Subcutaneous abdominal adipose tissue (tissue), 5 donors: Measurements from ENCODE around the gene SLC37A1.

Experiments used
- H3K27ac ChIP-seq: one replicate; pipeline ENCODE4 v1.7.0; 2013; ENCODE audit warnings: low read depth, mild to moderate bottlenecking, inconsistent platforms, low read length, moderate library complexity
- H3K27me3 ChIP-seq, 5 donors: one replicate each; pipeline ENCODE4 v1.7.0; 2013; ENCODE audit warnings: low read length in 5 of 5, inconsistent platforms in 1 of 5; ENCODE audit not compliant: control insufficient read depth in 5 of 5, insufficient read depth in 4 of 5
- H3K36me3 ChIP-seq, 5 donors: one replicate each; pipeline ENCODE4 v1.7.0; 2013; ENCODE audit warnings: low read length in 5 of 5; ENCODE audit not compliant: control insufficient read depth in 5 of 5, insufficient read depth in 5 of 5
- H3K4me1 ChIP-seq, 5 donors: one replicate each; pipeline ENCODE4 v1.7.0; 2013; ENCODE audit warnings: low read length in 5 of 5, mild to moderate bottlenecking in 3 of 5, moderate library complexity in 1 of 5; ENCODE audit not compliant: control insufficient read depth in 5 of 5, insufficient read depth in 5 of 5
- H3K4me3 ChIP-seq, 5 donors: one replicate each; pipeline ENCODE4 v1.7.0; 2013; ENCODE audit warnings: low read length in 5 of 5, low read depth in 1 of 5
- H3K9ac ChIP-seq, 5 donors: one replicate each; pipeline ENCODE4 v1.7.0; 2013; ENCODE audit warnings: low read length in 5 of 5, mild to moderate bottlenecking in 4 of 5, moderate library complexity in 3 of 5
- H3K9me3 ChIP-seq, 5 donors: one replicate each; pipeline ENCODE4 v1.7.0; 2013; ENCODE audit warnings: low read length in 5 of 5; ENCODE audit not compliant: control insufficient read depth in 5 of 5
- donor health status: healthy.
- donor health status: healthy.
- donor health status: healthy.
- donor health status: healthy.
- donor health status: healthy.

Gene SLC37A1

GRCh38 chr21:42584296-42584641 lies 70.6 kb downstream of the SLC37A1 start:
- peaks cover 0 to 7% (median 0%) of the 10 kb centered on the region in 5 donors for H3K36me3 ChIP-seq
- H3K4me3 ChIP-seq = no peak overlapping the region
- H3K27ac ChIP-seq = no peak overlapping the region
- peaks cover 0 to 3% (median 0%) of the 10 kb centered on the region in 5 donors for H3K27me3 ChIP-seq
- no peak overlapping the region for H3K9ac ChIP-seq
- H3K4me1 ChIP-seq = peaks cover 0 to 2% (median 0%) of the 10 kb centered on the region in 5 donors
- H3K9me3 ChIP-seq = no peaks in the 10 kb centered on the region

- H3K4me3 ChIP-seq = no peak overlapping the region
- no peak overlapping the region for H3K27ac ChIP-seq
- H3K36me3 ChIP-seq = peaks cover 0 to 1% (median 0%) of the 10 kb centered on the region in 5 donors
- no peak overlapping the region for H3K9ac ChIP-seq
- no peaks in the 10 kb centered on the region for H3K4me1 ChIP-seq
- H3K27me3 ChIP-seq = peaks cover 0 to 3% (median under 1%) of the 10 kb centered on the region in 5 donors
- no peaks in the 10 kb centered on the region for H3K9me3 ChIP-seq
Observed at GRCh38 chr21:42585881-42586280, 72.2 kb downstream of the SLC37A1 start.

- Histone ChIP-seq H3K9ac (no peak overlapping the region), H3K27ac (no peak overlapping the region), H3K4me3 (no peak overlapping the region), H3K36me3 (no peaks in the 10 kb centered on the region), H3K27me3 (peaks cover 0 to 4% (median 3%) of the 10 kb centered on the region in 5 donors), H3K9me3 (no peaks in the 10 kb centered on the region), H3K4me1 (no peaks in the 10 kb centered on the region)
Observed at GRCh38 chr21:42586406-42586805, 72.8 kb downstream of the SLC37A1 start.

GRCh38 chr21:42587036-42587435 lies 73.4 kb downstream of the SLC37A1 start:
- peaks cover 0 to 6% (median 3%) of the 10 kb centered on the region in 5 donors for H3K27me3 ChIP-seq
- no peak overlapping the region for H3K9ac ChIP-seq
- H3K27ac ChIP-seq = no peak overlapping the region
- no peak overlapping the region for H3K4me3 ChIP-seq
- no peaks in the 10 kb centered on the region for H3K4me1 ChIP-seq
- no peaks in the 10 kb centered on the region for H3K36me3 ChIP-seq
- H3K9me3 ChIP-seq = no peaks in the 10 kb centered on the region

- Histone ChIP-seq H3K36me3 (no peaks in the 10 kb centered on the region), H3K27ac (no peak overlapping the region), H3K9ac (no peak overlapping the region), H3K9me3 (no peaks in the 10 kb centered on the region), H3K27me3 (peaks cover 3 to 18% (median 9%) of the 10 kb centered on the region in 5 donors), H3K4me1 (peaks cover 0 to 10% (median 0%) of the 10 kb centered on the region in 5 donors), H3K4me3 (no peak overlapping the region)
Observed at GRCh38 chr21:42590431-42591131, 76.9 kb downstream of the SLC37A1 start.

GRCh38 chr21:42591170-42591869 lies 77.7 kb downstream of the SLC37A1 start:
- Histone ChIP-seq H3K27ac (no peak overlapping the region), H3K9me3 (no peaks in the 10 kb centered on the region), H3K4me1 (peaks cover 0 to 10% (median 1%) of the 10 kb centered on the region in 5 donors), H3K9ac (no peak overlapping the region), H3K36me3 (no peaks in the 10 kb centered on the region), H3K27me3 (peaks cover 3 to 18% (median 9%) of the 10 kb centered on the region in 5 donors), H3K4me3 (no peak overlapping the region)

GRCh38 chr21:42592156-42592820 lies 78.6 kb downstream of the SLC37A1 start:
- no peak overlapping the region for H3K9ac ChIP-seq
- no peak overlapping the region for H3K27ac ChIP-seq
- H3K4me1 ChIP-seq = peaks cover 0 to 10% (median 4%) of the 10 kb centered on the region in 5 donors
- no peaks in the 10 kb centered on the region for H3K36me3 ChIP-seq
- no peak overlapping the region for H3K4me3 ChIP-seq
- no peaks in the 10 kb centered on the region for H3K9me3 ChIP-seq
- peaks cover 3 to 18% (median 9%) of the 10 kb centered on the region in 5 donors for H3K27me3 ChIP-seq

- Histone ChIP-seq H3K36me3 (no peaks in the 10 kb centered on the region), H3K27ac (no peak overlapping the region), H3K9ac (peak overlapping the region in 1 of 5 donors; percentile 53), H3K27me3 (peaks cover 3 to 18% (median 9%) of the 10 kb centered on the region in 5 donors), H3K4me1 (peaks cover 0 to 10% (median 4%) of the 10 kb centered on the region in 5 donors), H3K4me3 (no peak overlapping the region), H3K9me3 (peaks cover 0 to 6% (median 0%) of the 10 kb centered on the region in 5 donors)
Observed at GRCh38 chr21:42593007-42593814, 79.6 kb downstream of the SLC37A1 start.

- H3K27me3 ChIP-seq = peaks cover 5 to 18% (median 9%) of the 10 kb centered on the region in 5 donors
- no peak overlapping the region for H3K9ac ChIP-seq
- H3K36me3 ChIP-seq = no peaks in the 10 kb centered on the region
- H3K9me3 ChIP-seq = peaks cover 0 to 7% (median 5%) of the 10 kb centered on the region in 5 donors
- no peak overlapping the region for H3K4me3 ChIP-seq
- no peak overlapping the region for H3K27ac ChIP-seq
- H3K4me1 ChIP-seq = peaks cover 0 to 10% (median 4%) of the 10 kb centered on the region in 5 donors
Observed at GRCh38 chr21:42594616-42595282, 81.1 kb downstream of the SLC37A1 start.
